COLO668 (cell line): ENCODE results near the gene HSP90AA1.
"Not testable (repeated sequence)": the region's sequence is repeated elsewhere in the genome, so short reads cannot be mapped to it uniquely, and the experiment has no call there.

Experiments
- DNase-seq: peaks from one replicate; lab custom pipeline; 2025; ENCODE audit not compliant: unreplicated experiment; lab: John Stamatoyannopoulos, UW

The HSP90AA1 gene

DNA sequence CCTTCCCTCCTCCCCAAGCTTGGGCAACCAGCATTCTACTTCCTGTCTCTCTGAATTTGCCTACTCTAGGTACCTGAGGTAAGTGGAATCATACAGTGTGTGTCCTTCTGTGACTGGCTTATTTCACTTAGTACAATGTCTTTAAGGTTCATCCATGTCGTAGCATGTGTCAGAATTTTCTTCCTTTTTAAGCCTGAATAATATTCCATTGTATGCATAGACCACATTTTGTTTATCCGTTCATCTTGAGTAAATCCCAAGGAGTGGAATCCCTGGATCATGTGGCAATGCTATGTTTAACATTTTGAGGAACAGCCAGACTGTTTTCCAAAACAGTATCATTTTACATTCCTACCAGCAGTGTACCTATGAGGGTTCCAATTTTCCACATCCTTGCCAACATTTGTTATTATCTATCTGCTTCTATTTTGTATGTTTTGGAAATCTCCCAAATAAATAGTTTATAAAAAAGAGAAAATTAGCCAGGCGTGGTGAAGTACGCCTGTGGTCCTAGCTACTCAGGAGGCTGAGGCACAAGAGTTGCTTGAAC, 12.4 kb downstream of the HSP90AA1 start:
- DNase-seq: no peak

DNA sequence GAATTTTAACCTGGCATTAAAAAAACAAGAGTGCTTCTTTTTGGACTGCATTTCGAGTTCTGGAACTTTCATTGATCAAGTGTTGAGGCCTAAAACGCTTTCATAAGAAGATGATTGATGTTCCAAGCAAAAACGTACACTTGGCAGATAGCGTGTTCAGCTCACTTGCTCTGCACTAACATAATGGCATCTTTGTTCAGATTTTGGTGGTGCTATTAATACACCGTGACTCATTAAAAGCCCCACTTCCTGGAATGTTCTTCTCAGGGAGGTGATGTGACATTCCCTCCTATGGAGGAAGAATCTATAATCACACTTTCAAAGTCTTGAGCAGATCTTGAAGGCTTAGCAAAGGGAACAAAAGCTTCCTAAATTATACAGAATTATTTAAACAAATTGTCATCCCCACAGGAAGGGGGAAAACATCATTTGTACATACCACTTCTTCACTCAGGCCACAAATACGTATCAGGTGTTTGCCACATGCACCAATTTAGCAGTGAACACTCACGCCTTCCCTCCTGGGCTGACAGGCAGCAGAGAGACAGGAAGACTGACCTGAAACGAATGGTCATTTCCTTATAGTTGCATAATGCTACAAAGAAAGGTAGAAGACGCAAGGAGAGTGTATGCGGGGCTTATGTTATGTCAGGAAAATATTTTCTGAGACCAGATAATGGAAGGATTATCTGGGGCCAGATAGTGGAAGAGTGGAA, 15.4 kb downstream of the HSP90AA1 start:
- DNase-seq: no peak

- DNase-seq: no peak
Observed at GRCh38 chr14:102066041-102066451, 20.8 kb downstream of the HSP90AA1 start.

DNA sequence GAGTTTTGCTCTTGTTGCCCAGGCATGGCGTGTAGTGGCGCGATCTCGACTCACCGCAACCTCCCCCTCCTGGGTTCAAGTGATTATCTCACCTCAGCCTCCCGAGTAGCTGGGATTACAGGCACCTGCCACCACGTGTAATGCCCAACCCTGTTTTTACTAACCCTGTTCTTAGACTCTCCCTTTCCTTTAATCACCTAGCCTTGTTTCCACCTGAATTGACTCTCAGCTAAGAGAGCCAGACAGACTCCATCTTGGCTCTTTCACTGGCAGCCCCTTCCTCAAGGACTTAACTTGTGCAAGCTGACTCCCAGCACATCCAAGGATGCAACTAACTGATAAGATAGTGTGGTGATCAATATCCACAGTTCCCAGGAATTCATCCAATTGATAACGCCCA, 22.3 kb downstream of the HSP90AA1 start:
- not testable (repeated sequence) for DNase-seq

DNA sequence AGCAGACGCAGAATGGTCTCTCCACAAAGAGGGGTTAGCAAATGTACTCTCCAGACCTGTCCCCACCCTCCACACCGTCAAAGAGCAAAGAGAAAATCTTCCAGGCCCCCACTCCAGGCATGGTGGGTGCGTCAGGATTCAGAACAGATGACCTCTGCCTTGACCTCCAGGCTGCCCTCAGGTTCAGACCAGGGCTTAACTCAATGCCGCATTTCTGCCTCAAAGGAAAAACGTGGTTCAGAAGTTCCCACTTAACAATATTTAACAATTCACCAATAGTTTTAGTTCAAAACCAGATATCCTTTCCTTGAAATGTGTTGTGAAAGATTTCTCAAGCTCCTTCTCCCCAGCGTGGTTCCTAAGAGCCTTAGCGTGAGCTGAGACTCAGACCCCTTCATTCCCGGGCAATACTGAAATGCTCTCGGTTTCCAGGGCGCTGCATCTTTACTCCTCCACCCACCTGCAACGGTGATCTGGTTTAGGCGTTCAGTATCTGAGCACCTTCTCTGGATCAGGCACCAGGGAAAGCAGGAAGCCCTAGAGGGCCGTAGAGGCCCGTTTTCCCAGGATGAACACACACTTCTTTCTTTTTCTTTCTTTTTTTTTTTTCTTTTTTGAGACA, 22.9 kb downstream of the HSP90AA1 start:
- no peak for DNase-seq

- peak; percentile 74 for DNase-seq
Observed at GRCh38 chr14:102063109-102063807, 23.6 kb downstream of the HSP90AA1 start.

- DNase-seq: no peak
Observed at GRCh38 chr14:102058961-102059360, 27.9 kb downstream of the HSP90AA1 start.

GRCh38 chr14:102058146-102058545, 28.7 kb downstream of the HSP90AA1 start:
- no peak for DNase-seq

GRCh38 chr14:102057480-102058114, 29.2 kb downstream of the HSP90AA1 start:
- no peak for DNase-seq

- DNase-seq: no peak
Observed at GRCh38 chr14:102056694-102057442, 30.0 kb downstream of the HSP90AA1 start.

DNA sequence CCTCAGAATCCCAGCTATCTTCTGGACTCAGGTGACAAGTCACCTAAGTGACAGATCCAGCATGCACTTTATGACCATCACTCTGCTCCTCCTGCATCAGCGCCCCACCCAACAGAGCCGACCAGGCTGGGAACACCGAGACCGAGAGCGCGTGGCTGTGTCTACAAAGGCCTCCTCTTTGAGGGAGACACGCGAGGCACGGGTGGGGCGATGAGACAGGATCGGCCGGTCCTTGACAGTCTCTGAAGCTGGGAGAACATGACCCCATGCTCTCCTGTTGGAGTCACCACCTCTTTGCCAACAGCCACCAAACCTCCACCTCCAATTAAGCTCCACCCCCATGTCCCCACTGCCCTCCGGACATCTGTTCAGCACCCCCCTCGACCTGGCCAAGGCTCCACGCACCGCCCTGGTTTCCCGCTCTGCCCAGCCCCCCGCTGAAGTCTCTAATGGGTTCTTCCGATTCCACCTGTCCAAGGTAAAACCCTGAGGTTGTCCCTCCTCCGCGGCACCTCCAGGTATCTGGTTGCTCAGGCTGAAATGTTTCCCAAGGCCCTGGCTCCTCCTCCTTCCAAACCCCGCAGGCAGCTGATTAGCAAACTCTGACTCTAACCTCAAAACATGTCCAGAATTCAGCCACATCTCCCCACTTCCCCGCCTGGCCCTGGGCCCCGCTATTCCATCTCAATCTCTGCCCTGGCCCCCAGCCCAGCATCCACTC, 31.5 kb downstream of the HSP90AA1 start:
- no peak for DNase-seq

GRCh38 chr14:102052522-102052921, 34.3 kb downstream of the HSP90AA1 start:
- no peak for DNase-seq

DNA sequence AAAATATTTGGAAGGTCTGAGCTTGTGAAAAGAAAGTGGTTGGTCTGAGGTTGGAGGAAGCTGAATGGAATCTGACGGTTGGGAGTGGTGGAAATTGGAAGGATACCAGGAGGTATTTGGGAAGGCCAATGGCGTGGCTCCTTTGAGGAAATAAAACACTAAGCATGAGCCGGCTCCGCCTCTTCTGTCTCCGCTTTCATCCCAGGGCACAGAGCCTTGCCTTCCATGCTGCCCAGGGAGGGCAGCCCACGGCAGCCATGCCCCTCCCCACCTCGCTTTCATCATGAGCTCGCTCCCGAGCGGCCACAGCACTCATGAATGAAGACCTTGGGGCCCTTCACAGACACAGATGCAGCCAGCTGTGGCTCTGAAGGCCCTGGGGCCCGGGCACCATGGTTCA, 36.2 kb downstream of the HSP90AA1 start:
- DNase-seq: no peak

GRCh38 chr14:102050026-102050405, 36.8 kb downstream of the HSP90AA1 start:
- DNase-seq: no peak

GRCh38 chr14:102049258-102050025, 37.4 kb downstream of the HSP90AA1 start:
- no peak for DNase-seq

DNA sequence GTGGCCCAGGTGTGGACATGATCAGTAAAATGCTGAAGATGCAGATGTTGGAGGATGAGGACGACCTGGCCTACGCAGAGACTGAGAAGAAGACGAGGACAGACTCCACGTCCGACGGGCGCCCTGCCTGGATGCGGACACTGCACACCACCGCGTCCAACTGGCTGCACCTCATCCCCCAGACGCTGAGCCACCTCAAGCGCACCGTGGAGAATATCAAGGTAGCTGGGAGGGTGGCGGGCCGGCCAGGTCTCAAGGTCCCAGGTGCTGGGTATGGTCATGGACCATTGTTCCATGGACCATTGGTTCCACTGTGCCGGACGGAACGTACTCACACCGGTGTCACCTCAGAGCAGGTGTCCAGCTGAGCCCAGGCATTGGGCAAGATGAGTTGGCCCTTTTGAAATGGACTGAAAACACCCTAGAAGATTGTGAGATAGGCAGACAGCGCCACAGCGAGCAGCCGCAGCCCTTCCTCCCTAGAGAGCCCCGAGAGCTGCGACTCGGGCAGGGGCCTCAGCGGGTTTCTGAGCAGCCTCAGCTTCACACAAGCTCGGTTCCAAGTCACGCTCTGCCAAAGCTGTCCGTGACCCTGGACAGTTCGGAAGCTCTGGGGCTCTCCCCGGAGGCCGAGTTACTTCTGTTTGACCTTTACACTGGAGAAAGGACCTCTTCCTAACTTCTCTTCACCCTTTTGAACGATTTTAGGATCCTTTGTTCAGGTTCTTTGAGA, 38.9 kb downstream of the HSP90AA1 start:
- no peak for DNase-seq

DNA sequence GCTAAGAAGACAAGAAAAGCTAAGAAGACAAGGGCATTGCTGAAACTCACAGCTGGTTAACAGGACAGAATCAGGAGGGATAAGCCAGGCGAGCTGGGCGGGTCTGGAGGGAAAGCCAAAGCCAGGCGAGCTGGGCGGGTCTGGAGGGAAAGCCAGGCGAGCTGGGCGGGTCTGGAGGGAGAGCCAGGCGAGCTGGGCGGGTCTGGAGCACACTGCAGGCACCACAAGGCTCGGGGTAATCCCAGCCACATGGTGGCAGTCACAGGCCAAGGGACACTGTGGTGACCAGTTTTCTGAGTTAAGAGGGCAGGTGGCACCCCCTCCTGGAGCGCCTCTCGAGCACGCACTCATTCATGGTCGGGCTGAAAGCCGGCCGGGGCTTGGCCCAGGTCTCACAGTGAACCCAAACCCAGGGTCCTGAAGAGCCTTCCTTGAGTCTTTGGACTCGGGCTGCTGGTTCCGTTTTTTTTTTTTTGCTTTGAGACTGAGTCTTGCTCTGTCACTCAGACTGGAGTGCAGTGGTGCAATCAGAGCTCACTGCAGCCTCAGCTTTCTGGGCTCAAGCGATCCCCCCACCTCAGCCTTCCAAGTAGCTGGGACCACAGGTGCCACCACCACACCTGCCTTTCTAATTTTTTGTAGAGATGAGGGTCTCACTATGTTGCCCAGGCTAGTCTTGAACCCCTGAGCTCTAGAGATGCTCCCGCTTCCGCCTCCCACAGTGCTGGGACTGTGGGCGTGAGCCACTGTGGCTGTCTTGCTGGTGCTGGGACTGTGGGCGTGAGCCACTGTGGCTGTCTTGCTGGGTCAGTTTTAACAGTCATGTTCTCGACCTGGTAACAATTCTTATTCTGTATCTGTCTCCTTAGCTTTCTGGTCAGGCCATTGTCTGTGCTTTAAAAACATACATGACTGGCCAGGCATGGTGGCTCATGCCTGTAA, 40.2 kb downstream of the HSP90AA1 start:
- DNase-seq: peak; percentile 44

DNA sequence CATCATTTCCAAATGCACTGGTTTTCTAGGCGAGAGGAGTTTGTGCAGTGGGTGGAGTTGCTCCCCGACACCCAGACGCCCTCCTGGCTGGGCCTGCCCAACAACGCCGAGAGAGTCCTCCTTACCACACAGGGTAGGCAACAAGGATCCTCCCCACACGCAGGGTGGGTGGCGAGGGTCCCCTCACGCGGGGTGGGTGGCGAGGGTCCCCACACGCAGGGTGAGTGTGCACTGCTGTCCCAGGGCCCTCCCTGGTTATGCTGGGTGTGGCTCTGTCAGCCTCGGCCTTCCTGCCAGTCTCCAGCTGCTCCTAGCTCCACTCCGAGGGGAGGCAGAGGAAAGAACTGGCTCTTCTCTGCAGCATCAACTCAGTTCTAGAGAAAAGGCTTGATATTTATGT, 42.3 kb downstream of the HSP90AA1 start:
- no peak for DNase-seq
